GM21737 (cell line): ENCODE results near the gene MBOAT1.
A peak's percentile ranks its signal among the peaks of the same experiment; 100 is the strongest.
"Not testable (repeated sequence)": the region's sequence is repeated elsewhere in the genome, so short reads cannot be mapped to it uniquely, and the experiment has no call there.

Experiments
- ATAC-seq: cut with Tn5 transposase; IDR thresholded peaks from one replicate; pipeline ENCODE4 v1.9.1; 2021; ENCODE audit warnings: mild to moderate bottlenecking, moderate library complexity; ENCODE audit not compliant: unreplicated experiment

The MBOAT1 gene

DNA sequence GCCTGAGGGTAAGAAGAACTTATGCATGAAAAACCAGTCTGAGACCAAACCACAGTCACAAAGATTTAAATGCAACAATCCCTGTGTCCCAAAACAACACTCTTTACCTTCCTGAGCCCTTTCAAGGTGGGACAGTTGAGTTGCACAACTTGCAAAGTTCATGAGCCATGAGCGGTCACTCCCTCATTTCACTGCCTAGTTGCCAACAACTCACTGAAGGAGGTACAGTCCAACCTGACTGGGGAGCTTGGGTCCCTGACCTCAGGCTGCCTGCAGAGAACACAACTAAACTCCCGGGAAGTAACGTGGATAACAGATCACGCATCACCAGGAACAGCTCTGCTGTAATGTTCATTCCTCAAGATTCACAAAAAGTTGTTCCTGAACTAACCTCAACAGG lies 69.4 kb downstream of the MBOAT1 start:
- no peak for ATAC-seq

DNA sequence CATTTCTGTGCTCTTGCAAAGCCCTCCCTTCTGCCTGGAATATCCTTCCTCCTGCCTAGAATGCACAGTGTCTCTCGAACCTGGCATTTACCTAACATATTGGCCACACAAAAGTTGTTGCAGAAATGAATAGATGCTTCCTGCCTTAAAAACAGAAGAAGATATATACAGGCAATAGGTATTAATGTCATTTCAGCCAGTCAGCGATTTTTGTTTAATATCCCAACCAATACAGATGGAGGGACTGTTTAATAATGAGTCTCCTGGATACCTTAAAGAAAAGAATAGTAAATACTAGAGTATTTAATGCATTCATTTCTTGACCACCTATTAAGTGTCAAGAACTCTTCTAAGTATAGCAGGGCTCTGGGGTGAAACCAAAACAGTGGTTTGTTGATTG lies 70.3 kb downstream of the MBOAT1 start:
- no peak for ATAC-seq

DNA sequence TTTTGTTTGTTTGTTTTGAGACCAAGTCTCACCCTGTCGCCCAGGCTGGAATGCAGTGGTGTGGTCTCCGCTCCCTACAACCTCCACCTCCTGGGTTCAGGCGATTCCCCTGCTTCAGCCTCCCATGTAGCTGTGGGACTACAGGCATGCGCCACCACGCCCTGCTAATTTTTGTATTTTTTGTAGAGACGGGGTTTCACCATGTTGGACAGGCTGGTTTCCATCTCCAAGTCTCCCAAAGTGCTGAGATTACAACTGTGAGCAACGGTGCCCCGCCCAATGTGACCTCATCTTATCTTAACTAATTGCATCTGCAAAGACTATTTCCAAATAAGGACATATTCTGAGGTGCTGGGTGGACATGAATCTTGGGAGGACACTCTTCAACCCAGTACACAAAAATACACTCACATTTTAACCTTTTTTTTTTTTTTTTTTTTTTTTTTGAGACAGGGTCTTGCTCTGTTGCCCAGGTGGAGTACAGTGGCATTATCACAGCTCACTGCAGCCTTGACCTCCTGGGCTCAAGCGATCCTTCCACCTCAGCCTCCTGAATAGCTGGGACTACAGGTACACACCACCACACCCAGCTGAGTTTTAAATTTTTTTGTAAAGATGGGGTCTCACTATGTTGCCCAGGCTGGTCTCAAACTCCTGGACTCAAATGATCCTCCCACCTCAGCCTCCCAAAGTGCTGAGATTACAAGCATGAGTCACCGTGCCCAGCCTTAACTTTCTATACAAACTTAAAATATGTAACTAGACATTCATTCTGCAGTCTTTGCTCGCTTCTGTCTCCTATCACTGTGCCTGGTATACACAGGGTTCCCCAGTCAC lies 72.9 kb downstream of the MBOAT1 start:
- ATAC-seq, result not testable (repeated sequence)

DNA sequence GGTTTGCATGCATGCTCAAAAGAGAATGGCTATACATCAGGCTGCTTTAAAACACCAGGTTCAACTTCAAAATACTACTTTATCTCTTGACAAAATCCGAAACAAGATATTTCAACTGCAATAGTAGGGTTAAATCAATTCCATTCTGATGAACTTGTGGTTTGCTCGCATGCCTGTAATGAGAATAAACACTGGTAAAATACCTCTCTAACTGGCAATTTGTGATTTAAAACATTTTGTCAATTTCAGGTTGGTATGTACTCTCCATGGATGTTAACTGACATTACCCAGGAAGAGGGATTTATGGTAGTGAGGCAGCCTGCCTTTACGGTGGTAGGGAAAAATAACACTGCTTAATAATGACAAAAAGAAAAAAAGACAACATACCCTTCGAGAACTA lies 74.4 kb downstream of the MBOAT1 start:
- ATAC-seq, result no peak

- no peak for ATAC-seq
Measured at GRCh38 chr6:20137240-20137639, 75.0 kb downstream of the MBOAT1 start.

- no peak for ATAC-seq
Measured at GRCh38 chr6:20135677-20136268, 76.5 kb downstream of the MBOAT1 start.

- ATAC-seq, result no peak
Measured at GRCh38 chr6:20134613-20135012, 77.7 kb downstream of the MBOAT1 start.

- no peak for ATAC-seq
Measured at GRCh38 chr6:20129290-20130088, 82.8 kb downstream of the MBOAT1 start.

DNA sequence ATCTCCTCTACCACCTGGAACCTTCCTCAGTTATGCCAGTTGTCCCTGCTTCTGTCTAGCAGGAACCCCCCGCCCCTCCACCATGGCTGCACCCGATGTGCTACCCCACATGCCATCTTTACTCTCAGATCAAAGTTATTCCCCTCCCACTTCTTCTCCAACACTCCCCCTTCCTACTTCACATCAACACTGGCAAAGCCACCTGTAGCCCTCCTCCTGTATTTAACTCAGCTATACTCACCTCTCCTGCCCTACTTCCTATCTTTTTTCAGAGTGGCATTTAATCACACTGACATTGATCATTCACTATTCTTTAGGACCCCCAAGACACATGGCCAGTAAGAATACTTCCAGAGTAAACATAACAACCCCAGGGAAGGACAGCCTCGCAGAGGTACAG lies 84.3 kb downstream of the MBOAT1 start:
- ATAC-seq, result no peak

GRCh38 chr6:20126789-20127653 lies 85.2 kb downstream of the MBOAT1 start:
- peak; percentile 65 for ATAC-seq

- ATAC-seq, result no peak
Measured at GRCh38 chr6:20126102-20126752, 86.0 kb downstream of the MBOAT1 start.

DNA sequence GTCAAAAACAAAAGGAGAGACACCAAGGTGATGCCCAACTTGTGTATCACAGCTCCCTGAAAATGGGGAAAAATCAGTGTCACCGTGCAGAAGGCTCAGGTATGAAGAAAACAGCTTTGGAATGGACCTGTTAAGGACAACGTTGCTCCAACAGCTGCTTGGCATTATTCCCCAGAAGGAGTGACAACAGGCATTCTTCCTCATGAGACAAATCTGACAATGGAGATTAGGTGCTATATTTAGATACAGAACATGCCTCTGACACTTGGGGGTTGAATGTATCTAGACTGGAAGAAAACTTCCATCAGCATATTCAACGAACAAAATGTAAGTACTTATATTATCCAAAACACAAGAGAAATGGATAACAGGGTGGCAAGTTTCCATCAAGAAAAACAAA lies 87.7 kb downstream of the MBOAT1 start:
- ATAC-seq, result no peak

GRCh38 chr6:20119485-20119884 lies 92.8 kb downstream of the MBOAT1 start:
- no peak for ATAC-seq

GRCh38 chr6:20118892-20119291 lies 93.4 kb downstream of the MBOAT1 start:
- no peak for ATAC-seq

- no peak for ATAC-seq
Measured at GRCh38 chr6:20117474-20117873, 94.8 kb downstream of the MBOAT1 start.

DNA sequence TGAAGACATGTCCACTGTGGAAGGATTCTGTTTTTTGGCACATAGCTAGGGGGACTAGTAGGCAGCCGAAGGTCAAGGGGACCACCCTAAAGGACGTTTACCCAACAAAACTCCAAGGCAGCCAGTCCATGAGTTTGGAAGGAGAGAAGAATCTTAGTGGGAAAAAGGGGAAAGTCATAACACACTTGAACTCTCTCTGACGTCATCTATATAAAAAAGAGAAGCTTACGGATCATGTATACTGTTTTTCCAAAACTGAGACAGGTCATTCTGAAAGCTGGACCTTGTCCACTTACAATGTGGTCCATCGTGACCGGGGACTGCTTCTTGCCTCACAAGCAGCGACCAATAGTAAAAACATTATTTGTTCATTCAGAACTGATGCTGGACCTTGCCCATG lies 95.5 kb downstream of the MBOAT1 start:
- no peak for ATAC-seq

DNA sequence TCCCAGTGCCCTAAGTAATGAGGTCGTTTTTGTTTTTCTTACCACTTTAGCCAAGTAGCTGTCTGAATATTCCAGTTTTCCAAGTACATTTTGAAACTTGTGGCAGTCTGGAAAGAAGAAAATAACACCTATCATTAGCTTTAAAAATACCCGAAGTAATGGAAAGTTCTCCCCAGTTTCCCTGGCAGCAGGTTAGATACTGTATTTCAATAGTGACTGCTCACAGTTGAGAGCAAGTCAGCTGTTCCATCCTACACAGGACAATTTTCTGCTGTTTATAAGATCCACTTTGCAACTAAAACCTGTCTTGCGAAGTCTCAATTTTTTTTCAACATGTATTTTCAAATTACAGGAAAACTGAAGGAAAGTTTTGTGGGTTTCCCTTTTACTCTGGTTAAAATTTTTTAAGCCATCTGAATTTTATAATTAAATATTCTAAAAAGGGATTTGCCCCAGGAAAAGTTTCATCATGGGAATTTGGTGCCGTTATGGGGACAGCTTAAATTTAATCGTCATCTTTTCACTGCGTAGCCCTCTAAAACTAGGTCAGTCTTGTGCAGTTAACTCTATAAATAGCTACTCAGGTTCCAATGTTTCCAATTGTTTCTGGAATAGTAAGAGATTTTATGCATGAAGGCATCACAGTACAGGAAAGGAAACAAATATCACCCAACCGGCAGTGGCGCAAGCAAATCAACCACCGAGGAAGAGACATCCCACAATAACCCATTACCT lies 96.9 kb downstream of the MBOAT1 start:
- no peak for ATAC-seq

DNA sequence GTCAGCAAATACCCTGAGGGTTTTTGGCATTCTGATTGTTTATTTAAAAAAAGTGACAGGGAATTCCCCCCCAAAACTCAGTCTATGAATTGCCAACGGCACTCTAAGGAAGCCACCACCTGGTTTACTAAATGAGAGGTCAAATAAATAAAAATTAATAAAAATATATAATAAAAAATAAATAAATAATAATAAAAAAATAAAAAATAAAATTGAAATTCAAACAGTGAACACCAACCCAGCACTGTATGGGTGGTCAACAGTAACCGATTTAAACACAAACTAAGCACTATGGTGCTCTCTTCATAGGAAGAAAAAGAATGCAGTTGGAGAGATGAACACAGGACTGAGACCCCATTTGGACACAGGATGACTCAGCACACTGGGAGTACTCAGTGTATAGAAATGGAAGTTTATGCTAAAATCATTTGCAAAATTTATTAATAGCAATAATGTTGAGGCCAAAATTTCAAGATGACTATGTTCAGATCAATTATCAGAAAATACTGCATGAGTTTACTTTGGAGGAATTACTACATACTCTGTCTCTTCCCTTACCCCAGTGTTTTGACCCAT lies 98.5 kb downstream of the MBOAT1 start:
- no peak for ATAC-seq

GRCh38 chr6:20112841-20113240 lies 99.4 kb downstream of the MBOAT1 start:
- ATAC-seq, result no peak
